ENCODE data around the gene CREG2.
"Not testable (repeated sequence)": the region's sequence is repeated elsewhere in the genome, so short reads cannot be mapped to it uniquely, and the experiment has no call there.

The CREG2 gene

DNA sequence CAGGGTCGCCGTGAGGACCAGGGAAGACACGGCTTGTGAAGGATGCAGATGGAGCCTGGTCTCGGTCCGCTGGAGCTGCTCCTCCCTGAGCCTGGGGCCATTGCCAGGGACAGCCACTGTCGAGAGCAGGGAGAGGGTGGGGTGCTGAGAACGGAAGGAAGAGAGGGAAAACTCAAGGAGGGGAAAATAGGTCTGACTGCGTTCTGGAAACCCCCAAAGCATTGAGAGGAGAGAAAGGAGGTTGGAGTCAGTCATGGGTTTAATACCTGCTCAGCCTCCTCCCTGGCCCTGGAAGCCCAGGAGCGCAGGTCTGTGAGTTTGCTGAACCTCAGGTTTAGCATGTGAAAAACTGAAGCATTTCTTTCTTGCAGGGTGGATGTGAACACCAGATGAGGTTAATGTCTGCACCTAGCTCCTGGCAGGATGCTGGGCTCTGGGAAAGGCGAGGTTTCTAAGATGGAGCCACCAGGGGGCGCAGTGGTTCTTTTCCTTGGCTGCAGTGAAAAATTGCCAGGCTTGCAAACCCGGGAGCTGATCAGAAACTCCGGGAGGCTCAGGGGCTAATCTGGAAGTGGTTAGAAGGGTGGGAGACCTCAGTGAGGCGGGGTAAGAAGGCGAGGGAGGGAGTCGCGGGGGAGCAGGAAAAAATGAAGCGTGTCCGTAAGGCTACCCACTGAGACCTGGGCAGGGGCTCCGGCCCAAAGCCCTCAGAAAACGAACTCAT lies 45.2 kb downstream of the CREG2 start:
- peak; percentile 60 to 71 for DNase-seq

- DNase-seq: peak; percentile 13 to 41
Measured at GRCh38 chr2:101341421-101341820, 45.9 kb downstream of the CREG2 start.

DNA sequence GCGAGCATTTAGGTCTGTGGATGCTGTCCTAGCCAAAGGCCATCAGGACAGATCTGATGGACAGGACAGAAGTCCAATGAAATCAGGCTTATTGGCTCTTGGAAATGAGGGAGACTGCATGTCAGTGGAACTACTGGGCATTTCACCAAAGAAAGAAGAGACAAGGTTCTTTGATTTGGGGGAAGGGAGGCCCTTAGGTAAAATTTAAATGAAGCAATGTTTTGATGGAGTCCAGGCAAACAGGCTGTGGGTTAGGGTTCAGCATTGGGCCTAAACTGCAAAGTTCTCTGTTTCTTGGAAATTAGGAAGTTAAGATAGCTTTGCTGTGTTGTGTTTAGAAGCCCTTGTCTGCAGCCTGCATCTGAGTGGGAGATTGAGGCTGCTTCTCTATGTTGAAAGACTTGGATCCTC lies 47.2 kb downstream of the CREG2 start:
- no peak for DNase-seq

- DNase-seq: no peak
Measured at GRCh38 chr2:101339266-101339880, 47.9 kb downstream of the CREG2 start.

GRCh38 chr2:101337877-101338276 lies 49.4 kb downstream of the CREG2 start:
- no peak for DNase-seq

DNA sequence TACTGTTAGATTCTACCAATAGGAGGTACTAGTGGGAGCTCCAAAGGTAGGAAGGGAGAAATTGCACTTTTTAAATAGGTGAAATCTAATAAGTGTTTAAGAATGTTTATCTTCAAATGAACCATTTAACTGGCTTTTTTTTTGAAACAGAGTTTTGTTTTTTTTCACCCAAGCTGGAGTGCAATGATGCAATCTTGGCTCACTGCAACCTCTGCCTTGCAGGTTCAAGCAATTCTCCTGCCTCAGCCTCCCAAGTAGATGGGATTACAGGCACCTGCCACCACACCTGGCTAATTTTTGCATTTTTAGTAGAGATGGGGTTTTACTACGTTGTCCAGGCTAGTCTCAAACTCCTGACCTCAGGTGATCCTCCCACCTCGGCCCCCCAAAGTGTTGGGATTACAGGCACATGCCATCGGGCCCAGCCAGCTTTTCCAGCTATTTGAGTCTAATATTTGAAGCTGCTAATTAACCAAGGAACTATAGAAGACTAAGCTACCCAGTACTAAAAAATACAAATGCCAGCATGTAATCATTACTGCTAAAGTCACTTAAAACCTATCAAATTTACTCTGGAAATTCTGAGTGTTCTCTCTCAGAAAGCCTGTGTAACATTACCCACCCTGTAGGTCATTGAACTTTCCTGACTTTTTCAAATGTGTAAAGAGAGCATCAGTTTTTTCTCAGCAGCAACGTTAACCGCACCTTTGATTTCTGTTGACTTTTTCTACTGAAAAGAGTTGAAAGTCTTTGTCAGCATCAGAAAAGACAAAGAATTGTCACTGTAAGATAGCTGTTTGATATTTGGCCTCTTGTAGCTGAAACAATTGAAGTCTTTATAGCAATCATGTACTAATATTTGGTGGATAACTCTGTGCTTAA lies 54.2 kb downstream of the CREG2 start:
- DNase-seq: no peak

DNA sequence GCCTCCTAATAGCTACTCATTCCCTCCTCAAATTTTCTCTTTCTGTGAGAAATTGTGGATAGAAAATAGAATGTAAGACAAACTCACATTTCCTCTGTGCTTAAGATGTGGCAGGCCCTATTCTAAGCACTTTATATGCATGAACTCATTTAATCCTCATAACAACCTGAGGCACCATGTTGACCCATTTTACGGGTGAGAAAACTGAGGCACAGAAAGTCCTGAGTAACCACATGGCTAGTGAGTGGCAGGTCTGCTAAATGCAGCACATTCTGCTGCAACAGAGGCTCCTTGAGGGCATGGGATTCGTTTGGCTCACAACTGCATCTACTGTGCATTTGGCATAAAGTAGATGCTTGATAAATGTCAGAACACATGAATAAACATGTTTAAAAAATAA lies 56.1 kb downstream of the CREG2 start:
- DNase-seq: no peak

- DNase-seq: peak; percentile 20 to 25
Measured at GRCh38 chr2:101330253-101330933, 56.9 kb downstream of the CREG2 start.

GRCh38 chr2:101329026-101329425 lies 58.3 kb downstream of the CREG2 start:
- DNase-seq: peak in 1 of 2 donors; percentile 32

- DNase-seq: peak; percentile 65 to 69
Measured at GRCh38 chr2:101328474-101329007, 58.8 kb downstream of the CREG2 start.

DNA sequence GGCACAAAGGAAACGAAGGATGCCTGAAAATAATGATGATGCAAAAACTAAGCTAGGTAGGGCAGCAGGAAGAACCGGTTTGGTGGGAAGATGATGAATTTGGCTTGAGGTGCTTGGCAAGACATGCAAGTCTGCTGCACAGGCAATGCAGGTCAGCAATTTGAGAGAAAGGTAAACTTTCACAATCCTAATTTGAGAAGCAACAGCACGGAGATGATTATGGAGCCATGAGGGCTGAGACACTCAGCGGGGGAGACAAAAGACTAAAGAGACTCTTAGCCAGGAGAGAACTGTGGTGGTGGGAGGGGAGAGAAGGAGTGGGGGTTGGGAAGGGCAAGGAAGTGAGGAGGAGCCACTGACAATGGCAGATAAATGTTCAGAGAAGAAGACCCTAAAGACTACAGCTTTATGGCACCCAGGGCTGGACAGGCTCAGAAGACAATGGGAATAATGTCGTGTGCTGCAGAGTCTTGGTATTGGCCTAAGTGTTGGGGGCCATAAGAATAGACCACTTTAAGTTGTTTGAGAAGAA lies 59.4 kb downstream of the CREG2 start:
- DNase-seq: no peak

DNA sequence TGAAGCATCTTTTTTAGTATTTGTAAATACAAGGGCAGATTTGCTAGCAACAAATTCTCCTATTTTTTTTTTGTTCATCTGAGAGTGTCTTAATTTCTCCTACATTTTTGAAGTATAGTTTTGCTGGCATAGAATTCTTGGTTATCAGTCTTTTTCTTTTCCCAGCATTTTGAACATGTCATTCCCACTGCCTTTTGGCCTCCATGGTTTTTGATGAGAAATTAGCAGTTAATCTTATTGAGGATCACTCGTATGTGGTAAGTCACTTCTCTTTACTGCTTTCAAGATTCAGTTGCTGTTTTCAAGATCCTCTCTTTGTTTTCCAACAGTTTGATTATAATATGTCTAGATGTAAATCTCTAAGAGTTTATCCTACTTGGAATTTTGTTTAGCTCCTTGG lies 61.9 kb downstream of the CREG2 start:
- DNase-seq: no peak

DNA sequence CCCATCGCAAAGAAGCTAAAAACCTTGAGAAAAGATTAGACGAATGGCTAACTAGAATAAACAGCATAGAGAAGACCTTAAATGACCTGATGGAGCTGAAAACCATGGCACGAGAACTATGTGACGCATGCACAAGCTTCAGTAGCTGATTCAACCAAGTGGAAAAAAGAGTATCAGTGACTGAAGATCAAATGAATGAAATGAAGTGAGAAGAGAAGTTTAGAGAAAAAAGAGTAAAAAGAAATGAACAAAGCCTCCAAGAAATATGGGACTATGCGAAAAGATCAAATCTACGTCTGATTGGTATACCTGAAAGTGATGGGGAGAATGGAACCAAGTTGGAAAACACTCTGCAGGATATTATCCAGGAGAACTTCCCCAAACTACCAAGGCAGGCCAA lies 70.7 kb downstream of the CREG2 start:
- DNase-seq: not testable (repeated sequence)

DNA sequence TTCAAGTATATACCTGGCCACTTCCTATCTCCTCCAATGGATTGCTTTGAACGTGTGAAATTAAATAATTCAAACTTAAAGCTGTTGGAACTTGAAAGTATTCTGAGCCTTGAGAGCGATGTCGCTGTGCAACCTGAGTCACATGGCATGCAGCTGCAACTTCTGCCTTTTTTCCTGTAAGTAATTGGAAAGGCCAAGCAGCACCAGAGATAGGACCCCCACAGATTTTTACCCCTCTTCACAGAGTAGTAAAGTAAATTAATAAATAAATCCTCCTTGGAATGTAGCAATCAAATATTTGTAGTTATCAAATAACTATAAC lies 75.6 kb downstream of the CREG2 start:
- DNase-seq: no peak

DNA sequence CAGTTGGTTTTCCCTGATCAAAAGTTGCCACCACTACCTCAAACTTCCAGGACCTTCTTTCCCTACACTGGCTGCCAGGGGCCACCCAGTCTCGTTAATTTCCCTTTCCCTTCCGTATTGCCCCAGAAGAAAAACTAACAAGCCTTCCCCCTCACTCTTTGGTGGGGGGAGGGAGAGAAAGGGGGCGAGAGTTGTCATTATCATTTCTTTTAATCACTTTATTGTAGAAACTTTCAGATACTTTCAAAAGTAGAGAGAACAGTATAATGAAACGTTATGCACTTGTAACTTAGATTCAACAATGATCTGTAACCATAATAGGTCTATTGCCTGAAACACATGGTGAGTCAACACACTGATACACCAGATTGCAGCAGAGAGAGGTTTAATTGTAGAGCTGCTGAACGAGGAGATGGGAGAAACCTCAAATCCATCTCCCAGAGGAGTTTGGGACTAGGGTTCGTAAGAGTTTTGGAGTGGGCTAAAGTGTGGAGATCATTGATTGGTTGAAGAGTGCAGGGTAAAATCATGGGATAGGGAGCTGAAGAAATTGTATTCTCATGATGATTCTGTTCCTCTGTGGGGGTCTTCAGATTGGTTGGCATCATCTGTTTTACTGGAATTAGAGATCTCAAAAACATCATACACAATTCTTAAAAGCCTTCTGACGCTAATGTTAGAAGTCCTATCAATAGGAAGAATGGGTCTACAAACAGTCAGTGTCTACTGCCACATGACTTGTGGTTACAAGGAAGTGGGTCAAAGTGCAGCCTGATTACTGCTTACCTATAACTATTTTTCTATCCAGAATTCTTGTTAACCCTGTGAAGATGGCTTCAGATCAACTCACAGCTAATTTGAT lies 76.2 kb downstream of the CREG2 start:
- DNase-seq: peak in 1 of 2 donors; percentile 49

GRCh38 chr2:101310090-101310833 lies 77.0 kb downstream of the CREG2 start:
- no peak for DNase-seq

DNA sequence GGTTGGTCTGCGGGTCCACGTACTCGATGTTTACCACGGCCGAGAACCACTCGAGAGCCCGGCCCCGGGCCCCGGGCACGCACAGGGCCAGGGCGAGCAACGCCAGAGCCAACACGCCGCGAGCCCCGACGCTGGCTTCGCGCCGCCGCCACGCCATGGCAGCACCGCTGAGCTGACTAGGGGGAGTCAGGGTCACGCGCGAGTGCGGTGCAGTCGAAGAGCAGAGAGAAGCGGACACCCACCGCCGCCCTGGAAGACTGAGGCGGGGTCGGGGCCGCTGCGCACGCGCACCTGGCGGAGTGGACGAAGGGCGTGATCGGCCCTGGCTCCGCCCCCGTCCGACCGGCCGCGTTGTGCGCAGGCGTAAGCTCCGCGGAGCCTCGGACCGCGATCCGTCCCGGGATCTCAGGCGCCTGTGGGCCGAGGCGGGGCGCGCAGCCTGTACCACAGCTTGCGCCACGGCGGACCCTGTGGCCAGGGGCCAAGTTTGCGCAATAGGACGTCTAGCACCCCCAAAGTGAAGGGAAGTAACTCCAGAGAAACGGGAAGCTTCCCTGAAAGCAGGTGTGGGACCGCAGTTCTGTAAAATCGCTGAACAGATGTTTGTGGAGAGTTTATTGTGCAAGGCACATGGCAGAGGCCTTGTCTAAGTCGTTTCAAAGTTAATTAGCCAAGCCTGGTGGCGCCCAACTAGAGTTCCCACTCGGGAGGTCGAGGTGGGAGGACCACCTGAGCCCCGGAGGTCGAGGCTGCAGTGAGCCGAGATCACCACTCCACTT lies 78.7 kb downstream of the CREG2 start, which contains the start of gene RNF149:
Gene RNF149 (minus strand): TSS at position 270 of the 779 bp plus-strand sequence. CDS start 113 bp downstream, at position 157.
- peak; percentile 92 to 93 for DNase-seq

GRCh38 chr2:101307950-101308431 lies 79.3 kb downstream of the CREG2 start:
- DNase-seq: no peak

- DNase-seq: no peak
Measured at GRCh38 chr2:101307503-101307902, 79.8 kb downstream of the CREG2 start.

- DNase-seq: no peak
Measured at GRCh38 chr2:101306410-101306809, 80.9 kb downstream of the CREG2 start.

Data from CD4-positive, alpha-beta T cell treated with Interleukin-1 beta for 1 hour (primary cell).